GM12892 (cell line): ENCODE data around the gene KIF16B.

Experiments used
- POLR2A ChIP-seq: IDR thresholded peaks from 2 replicates; pipeline ENCODE4 v1.6.1; 2011; ENCODE audit warnings: low read depth, low read length, control low read depth
- POLR2AphosphoS5 ChIP-seq: IDR thresholded peaks from 2 replicates; pipeline ENCODE4 v1.6.1; 2011; ENCODE audit warnings: low read depth, low read length, control low read depth

DNA sequence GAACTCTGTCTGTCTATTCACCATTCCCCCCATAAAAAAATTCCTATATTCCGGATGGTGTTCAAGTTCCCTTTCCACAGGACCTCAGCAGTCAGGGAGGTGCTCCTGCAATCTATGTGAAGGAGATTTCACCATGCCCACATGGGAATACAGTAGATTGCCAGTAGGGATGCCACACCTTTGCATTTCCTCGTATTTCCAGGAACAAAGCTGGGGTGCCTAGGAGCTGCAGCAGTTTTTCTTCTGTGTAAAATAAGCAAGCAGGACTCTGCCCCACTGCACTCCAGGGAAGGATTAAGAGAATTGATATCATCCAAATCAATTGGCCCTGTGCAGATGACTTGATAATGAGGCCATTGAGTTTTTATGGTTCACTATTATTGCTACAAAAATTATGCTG, 7.4 kb upstream of the KIF16B start:
- TF ChIP-seq POLR2A (no peak), POLR2AphosphoS5 (no peak)
